ENCODE measurements around the gene TFCP2L1. TPM values are rescaled to one million over a fixed set of nuclear protein-coding genes. Genes with fewer than 3 reads are reported as not detected.

TFCP2L1 gene
- total RNA-seq, 1 experiment from 2014 or later: 1.8 TPM

- Histone ChIP-seq H3K4ac (ENCODE audit: low read depth, low read length) (no peak overlapping the region), H3K9me3 (ENCODE audit: control insufficient read depth, low read depth, low read length) (no peaks in the 10 kb centered on the region), H4K20me1 (ENCODE audit: control insufficient read depth, insufficient read depth, insufficient read length) (no peaks in the 10 kb centered on the region), H3K56ac (ENCODE audit: insufficient read length, low read depth, low read length) (no peak overlapping the region), H3K9ac (ENCODE audit: extremely low read depth, insufficient read length, low read length) (no peak overlapping the region), H2BK20ac (ENCODE audit: low read depth, low read length, poor library complexity, severe bottlenecking) (no peak overlapping the region), H3K14ac (ENCODE audit: insufficient read depth, low read length) (no peak overlapping the region; the same call in 1 of the 2 replicates), H3K23ac (ENCODE audit: insufficient read length, low read depth, low read length) (no peak overlapping the region), H3K79me2 (ENCODE audit: insufficient read depth, low read length) (no peaks in the 10 kb centered on the region), H3K4me1 (ENCODE audit: insufficient read depth, low read length) (no peaks in the 10 kb centered on the region), H2BK5ac (ENCODE audit: insufficient read length, low read length) (no peak overlapping the region), H3K27me3 (ENCODE audit: insufficient read depth, low read length) (no peaks in the 10 kb centered on the region), H3T11ph (ENCODE audit: low read length) (no peak overlapping the region), H3K27ac (ENCODE audit: insufficient read length, low read depth, low read length) (no peak overlapping the region), H3K79me1 (ENCODE audit: insufficient read depth, low read depth, low read length, poor library complexity, severe bottlenecking) (no peaks in the 10 kb centered on the region), H4K8ac (replicated peaks; ENCODE audit: insufficient read length, low read depth, low read length) (no peak overlapping the region), H2BK12ac (ENCODE audit: insufficient read length, low read depth, low read length) (no peak overlapping the region), H2AFZ (ENCODE audit: low read length) (no peak overlapping the region), H4K91ac (ENCODE audit: insufficient read length, low read depth, low read length) (no peak overlapping the region), H2BK15ac (ENCODE audit: low read depth, low read length) (no peak overlapping the region), H2BK120ac (ENCODE audit: low read depth, low read length, poor library complexity, severe bottlenecking) (no peak overlapping the region), H3K4me2 (ENCODE audit: insufficient read depth, insufficient read length, low read length) (no peak overlapping the region), H4K5ac (ENCODE audit: insufficient read length, low read depth, low read length) (no peak overlapping the region), H2AK5ac (ENCODE audit: insufficient read length, low read length) (no peak overlapping the region), H3K18ac (ENCODE audit: insufficient read length, low read depth, low read length) (no peak overlapping the region), H3K23me2 (ENCODE audit: insufficient read length, low read depth, low read length, poor library complexity, severe bottlenecking) (no peaks in the 10 kb centered on the region)
- H3K27me3 Mint-ChIP-seq (ENCODE audit: low read depth): no peaks in the 10 kb centered on the region; the same call in none of the 2 replicates
- H3K9me3 Mint-ChIP-seq: no peaks in the 10 kb centered on the region
- H3K4me1 Mint-ChIP-seq: peaks cover 0 to 7% of the 10 kb centered on the region in 2 experiments; a peak in 1 of 4 replicates
- WGBS (ENCODE audit: extremely low coverage, insufficient read length, low lambda C conversion rate): no CpG with 5 or more reads among the region's 13 CpGs
- no peak for DNase-seq
- no peaks in the 10 kb centered on the region for H3K36me3 Mint-ChIP-seq (ENCODE audit: insufficient read depth in 1 of 3, low read depth in 3 of 3)
- TF ChIP-seq CTCF (conservative IDR thresholded peaks at IDR 0.05): no peak
- H3K4me3 Mint-ChIP-seq: no peak overlapping the region
- H3K27ac Mint-ChIP-seq: no peak overlapping the region
Measured at GRCh38 chr2:121245120-121245820, 39.7 kb downstream of the TFCP2L1 start.

Measured in H9 (cell line).